ENCODE results near the gene RMI1. TPM values are rescaled to one million over a fixed set of nuclear protein-coding genes. Genes with fewer than 3 reads are reported as not detected.

Gene RMI1
- total RNA-seq, 1 donor from 2014 or later: 3.4 TPM

DNA sequence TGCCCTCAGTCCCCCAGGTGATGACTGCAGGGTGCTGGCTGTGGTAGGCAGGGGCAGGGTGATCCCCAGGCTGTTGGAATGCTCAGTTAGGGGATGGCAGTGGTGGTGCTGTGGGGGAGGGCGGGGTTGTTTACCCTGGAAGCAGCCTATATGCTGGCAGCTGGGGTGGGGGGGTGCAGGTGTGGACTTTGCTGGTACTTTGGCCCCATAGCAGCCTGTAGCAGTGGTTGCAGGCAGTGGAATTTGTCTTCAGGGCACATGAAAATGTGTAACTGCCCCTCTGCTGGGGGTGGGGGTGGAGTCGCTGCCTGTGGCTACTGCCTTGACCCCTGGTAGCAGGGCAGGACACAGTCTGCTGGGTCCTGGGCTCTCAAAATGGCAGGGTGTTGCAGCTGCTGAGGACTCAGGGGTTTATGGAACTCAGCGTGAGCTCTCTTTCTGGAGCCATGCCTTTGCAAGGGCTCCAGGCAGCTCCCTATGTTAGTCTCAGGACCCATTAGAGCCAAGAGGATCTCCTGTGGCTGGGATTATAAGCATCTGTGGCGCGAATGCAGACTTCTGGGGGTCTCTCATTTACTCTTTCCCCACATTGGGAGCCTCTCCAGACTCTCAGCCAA lies 65.0 kb downstream of the RMI1 start:
- no peak for TF ChIP-seq CTCF (conservative IDR thresholded peaks at IDR 0.05; ENCODE audit: low read depth, low read length)
- no peak for DNase-seq (ENCODE audit: low read depth)
- no peak overlapping the region for H3K4me3 ChIP-seq (ENCODE audit: low read depth, low read length)

Other genes with a start within 250 kb of the RMI1 start
- 2.0 and 5.0 TPM in 2 replicates for gene GKAP1, start 163.0 kb upstream of the RMI1 start, total RNA-seq
- 1.5 and 2.7 TPM in 2 replicates for gene KIF27, start 59.4 kb upstream of the RMI1 start, total RNA-seq
- 569 and 784 TPM in 2 replicates for gene HNRNPK, start 590 bp upstream of the RMI1 start, total RNA-seq